Neural cell (in vitro differentiated cells): ENCODE measurements around the gene SBSN. TPM values are rescaled to one million over a fixed set of nuclear protein-coding genes. Genes with fewer than 3 reads are reported as not detected.

ENCODE experiments used
- H2AFZ ChIP-seq: fragments of 200-600, 300-800 bp; sonication (generic), shearing (Covaris generic); 2 replicates; pipeline ENCODE4 v1.6.0; 2014; ENCODE audit warnings: low read depth, mild to moderate bottlenecking, antibody characterized with exemption, low read length, moderate library complexity
- H3F3A ChIP-seq: fragments of 200-600 bp; shearing (Covaris generic); 2 replicates; pipeline ENCODE4 v1.6.1; 2016; ENCODE audit warnings: mild to moderate bottlenecking, moderate library complexity, mixed read lengths, antibody characterized with exemption, low read length; ENCODE audit not compliant: insufficient read depth, poor library complexity, severe bottlenecking
- H3K27ac ChIP-seq: fragments of 200-600, 300-800 bp; sonication (generic), shearing (Covaris generic); 2 replicates; pipeline ENCODE4 v1.5.1; 2014; ENCODE audit warnings: mild to moderate bottlenecking, low read length, moderate library complexity
- H3K27me3 ChIP-seq: fragments of 300-800, 200-600 bp; sonication (generic), shearing (Covaris generic); 2 replicates; pipeline ENCODE4 v1.6.0; 2014; ENCODE audit warnings: mild to moderate bottlenecking, low read depth, low read length, moderate library complexity; ENCODE audit not compliant: insufficient read depth
- H3K36me3 ChIP-seq: fragments of 300-800, 200-600 bp; sonication (generic), shearing (Covaris generic); 2 replicates; pipeline ENCODE4 v1.5.1; 2014; ENCODE audit warnings: mild to moderate bottlenecking, antibody characterized with exemption, low read length, moderate library complexity; ENCODE audit not compliant: insufficient read depth
- H3K4me2 ChIP-seq: fragments of 300-800, 200-600 bp; sonication (generic), shearing (Covaris generic); 2 replicates; pipeline ENCODE4 v1.6.0; 2014; ENCODE audit warnings: mild to moderate bottlenecking, low read length
- H3K4me3 ChIP-seq: fragments of 300-800, 200-600 bp; sonication (generic), shearing (Covaris generic); 2 replicates; pipeline ENCODE4 v1.5.1; 2014; ENCODE audit warnings: mild to moderate bottlenecking, low read length, moderate library complexity
- H3K79me2 ChIP-seq: fragments of 200-600 bp; shearing (Covaris generic); replicated peaks from 2 replicates; pipeline ENCODE4 v1.6.0; 2014; ENCODE audit warnings: mild to moderate bottlenecking, low read length, moderate library complexity; ENCODE audit not compliant: insufficient read depth
- H3K9ac ChIP-seq: fragments of 300-800, 200-600 bp; sonication (generic), shearing (Covaris generic); 2 replicates; pipeline ENCODE4 v1.6.1; 2016; ENCODE audit warnings: mild to moderate bottlenecking, low read length, mixed read lengths
- H3K9me2 ChIP-seq: fragments of 200-600 bp; shearing (Covaris generic); 2 replicates; pipeline ENCODE4 v1.6.1; 2016; ENCODE audit warnings: mild to moderate bottlenecking, low read length, mixed read lengths; ENCODE audit not compliant: insufficient read depth
- H3K9me3 ChIP-seq: fragments of 200-600, 300-800 bp; sonication (generic), shearing (Covaris generic); 2 replicates; pipeline ENCODE4 v1.6.1; 2016; ENCODE audit warnings: mild to moderate bottlenecking, mixed run types, low read length, moderate library complexity, mixed read lengths
- H4K20me1 ChIP-seq: fragments of 200-600 bp; shearing (Covaris generic); 2 replicates; pipeline ENCODE4 v1.6.1; 2016; ENCODE audit warnings: mild to moderate bottlenecking, mixed run types; ENCODE audit not compliant: insufficient read depth
- CTCF ChIP-seq: fragments of 450-650 bp; IDR thresholded peaks from 2 replicates; pipeline ENCODE4 v1.5.1; 2014; ENCODE audit warnings: antibody characterized with exemption, mild to moderate bottlenecking, moderate library complexity; ENCODE audit not compliant: poor library complexity, severe bottlenecking
- EP300 ChIP-seq: fragments of 450-650 bp; conservative IDR thresholded peaks from 2 replicates; pipeline ENCODE4 v1.6.1; 2014; ENCODE audit warnings: antibody characterized with exemption, mild to moderate bottlenecking, moderate library complexity; ENCODE audit not compliant: poor library complexity, severe bottlenecking
- EZH2 ChIP-seq: fragments of 200-600, 300-800 bp; shearing (Covaris generic), sonication (generic); IDR thresholded peaks from 2 replicates; pipeline ENCODE4 v1.6.1; 2014; ENCODE audit warnings: antibody characterized with exemption, low read length, borderline replicate concordance, mild to moderate bottlenecking; ENCODE audit not compliant: insufficient read depth, poor library complexity, severe bottlenecking
- MXI1 ChIP-seq: fragments of 450-650 bp; conservative IDR thresholded peaks from 2 replicates; pipeline ENCODE4 v1.6.1; 2014; ENCODE audit warnings: antibody characterized with exemption, mild to moderate bottlenecking; ENCODE audit not compliant: poor library complexity, severe bottlenecking
- POLR2AphosphoS5 ChIP-seq: IDR thresholded peaks from 2 replicates; pipeline ENCODE4 v1.6.1; 2012
- RAD21 ChIP-seq: fragments of 450-650 bp; conservative IDR thresholded peaks from 2 replicates; pipeline ENCODE4 v1.6.1; 2014; ENCODE audit warnings: antibody characterized with exemption, mild to moderate bottlenecking, moderate library complexity
- SMC3 ChIP-seq: fragments of 450-650 bp; conservative IDR thresholded peaks from 2 replicates; pipeline ENCODE4 v1.6.1; 2014; ENCODE audit warnings: antibody characterized with exemption, mild to moderate bottlenecking, moderate library complexity; ENCODE audit not compliant: poor library complexity
- TAF1 ChIP-seq: IDR thresholded peaks from 2 replicates; pipeline ENCODE4 v1.6.1; 2012; ENCODE audit warnings: low read depth
- polyA plus RNA-seq: library from polyadenylated mRNA; depleted of rRNA; stranded (reverse); fragments of >200 nt; gene quantifications from 2 replicates; pipeline ENCODE4 v1.2.3, GENCODE V29; 2014
- TF ChIP-seq, protein P1 (sequence below): IDR thresholded peaks from 2 replicates; pipeline ENCODE4 v1.6.1; 2012; ENCODE audit warnings: borderline replicate concordance

The SBSN gene
- polyA plus RNA-seq, 1 donor from 2014 or later, result not detected

GRCh38 chr19:35514282-35514809 lies 13.8 kb downstream of the SBSN start:
- Histone ChIP-seq H3K4me3 (no peak overlapping the region), H3K36me3 (no peaks in the 10 kb centered on the region), H3K27ac (no peak overlapping the region), H3K9me3 (no peaks in the 10 kb centered on the region), H3K4me2 (no peak overlapping the region), H3K9ac (no peak overlapping the region), H3K79me2 (no peaks in the 10 kb centered on the region), H3F3A (no peaks in the 10 kb centered on the region), H4K20me1 (no peaks in the 10 kb centered on the region), H2AFZ (no peak overlapping the region), H3K27me3 (peaks cover 25% of the 10 kb centered on the region), H3K9me2 (no peaks in the 10 kb centered on the region)
- TF ChIP-seq EZH2, result no peak
- TF ChIP-seq SMC3, result no peak
- TF ChIP-seq POLR2AphosphoS5, result no peak
- TF ChIP-seq TAF1, result no peak
- TF ChIP-seq, protein P1, sequence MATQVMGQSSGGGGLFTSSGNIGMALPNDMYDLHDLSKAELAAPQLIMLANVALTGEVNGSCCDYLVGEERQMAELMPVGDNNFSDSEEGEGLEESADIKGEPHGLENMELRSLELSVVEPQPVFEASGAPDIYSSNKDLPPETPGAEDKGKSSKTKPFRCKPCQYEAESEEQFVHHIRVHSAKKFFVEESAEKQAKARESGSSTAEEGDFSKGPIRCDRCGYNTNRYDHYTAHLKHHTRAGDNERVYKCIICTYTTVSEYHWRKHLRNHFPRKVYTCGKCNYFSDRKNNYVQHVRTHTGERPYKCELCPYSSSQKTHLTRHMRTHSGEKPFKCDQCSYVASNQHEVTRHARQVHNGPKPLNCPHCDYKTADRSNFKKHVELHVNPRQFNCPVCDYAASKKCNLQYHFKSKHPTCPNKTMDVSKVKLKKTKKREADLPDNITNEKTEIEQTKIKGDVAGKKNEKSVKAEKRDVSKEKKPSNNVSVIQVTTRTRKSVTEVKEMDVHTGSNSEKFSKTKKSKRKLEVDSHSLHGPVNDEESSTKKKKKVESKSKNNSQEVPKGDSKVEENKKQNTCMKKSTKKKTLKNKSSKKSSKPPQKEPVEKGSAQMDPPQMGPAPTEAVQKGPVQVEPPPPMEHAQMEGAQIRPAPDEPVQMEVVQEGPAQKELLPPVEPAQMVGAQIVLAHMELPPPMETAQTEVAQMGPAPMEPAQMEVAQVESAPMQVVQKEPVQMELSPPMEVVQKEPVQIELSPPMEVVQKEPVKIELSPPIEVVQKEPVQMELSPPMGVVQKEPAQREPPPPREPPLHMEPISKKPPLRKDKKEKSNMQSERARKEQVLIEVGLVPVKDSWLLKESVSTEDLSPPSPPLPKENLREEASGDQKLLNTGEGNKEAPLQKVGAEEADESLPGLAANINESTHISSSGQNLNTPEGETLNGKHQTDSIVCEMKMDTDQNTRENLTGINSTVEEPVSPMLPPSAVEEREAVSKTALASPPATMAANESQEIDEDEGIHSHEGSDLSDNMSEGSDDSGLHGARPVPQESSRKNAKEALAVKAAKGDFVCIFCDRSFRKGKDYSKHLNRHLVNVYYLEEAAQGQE, result no peak
- TF ChIP-seq MXI1, result no peak
- no peak for TF ChIP-seq CTCF
- no peak for TF ChIP-seq RAD21
- TF ChIP-seq EP300, result no peak

DNA sequence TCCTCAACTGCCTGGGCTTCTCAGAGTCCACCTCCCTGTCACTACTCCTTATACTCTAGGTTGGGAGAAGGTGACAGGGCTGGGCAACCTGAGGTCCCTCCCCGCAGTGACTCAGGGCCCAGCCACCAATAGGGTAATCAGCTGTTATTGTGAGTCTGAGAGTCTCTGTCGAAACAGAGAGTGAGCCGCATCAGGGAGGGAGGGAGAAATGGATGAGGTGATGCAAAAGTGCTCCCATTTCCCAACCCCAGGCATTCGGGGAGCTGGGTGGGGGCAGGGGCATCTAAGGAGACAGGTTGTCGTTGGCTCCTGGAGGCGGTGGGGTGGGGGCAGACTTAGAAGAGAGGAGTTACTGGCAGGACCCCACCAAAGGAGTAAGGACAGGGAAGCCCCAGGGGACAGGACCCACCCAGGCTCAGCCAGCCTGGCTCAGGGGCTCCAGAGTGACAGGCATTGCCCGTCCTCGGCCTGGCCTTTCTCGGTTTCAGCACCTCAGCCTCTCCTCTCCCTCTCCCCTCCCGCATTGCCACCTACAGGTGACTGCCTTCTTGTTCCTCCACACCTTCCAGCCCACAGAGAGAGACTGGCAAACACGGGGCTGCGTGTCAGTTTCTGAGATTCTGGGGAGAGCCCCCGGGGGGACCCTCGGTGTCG lies 14.4 kb downstream of the SBSN start, which contains the start of gene DMKN:
Gene DMKN (minus strand): TSS at position 22 of the 654 bp plus-strand sequence. CDS start 174 bp downstream, outside the sequence.
- Histone ChIP-seq H3K79me2 (no peaks in the 10 kb centered on the region), H4K20me1 (no peaks in the 10 kb centered on the region), H3K9me3 (no peaks in the 10 kb centered on the region), H3K27ac (no peak within 1 kb of the TSS), H3K9ac (no peak within 1 kb of the TSS), H3K36me3 (no peaks in the 10 kb centered on the region), H3K9me2 (no peaks in the 10 kb centered on the region), H3K4me2 (no peak within 1 kb of the TSS), H3K4me3 (no peak within 1 kb of the TSS), H2AFZ (no peak within 1 kb of the TSS), H3K27me3 (peaks cover 31% of the 10 kb centered on the region), H3F3A (no peaks in the 10 kb centered on the region)
- TF ChIP-seq, protein P1, result no peak
- TF ChIP-seq EZH2 (no peak), SMC3 (no peak), RAD21 (no peak), POLR2AphosphoS5 (no peak), TAF1 (no peak), MXI1 (no peak), CTCF (no peak), EP300 (no peak)
